Endothelial cell (in vitro differentiated cells): ENCODE results near the gene CAPZA1. TPM values are rescaled to one million over a fixed set of nuclear protein-coding genes. Genes with fewer than 3 reads are reported as not detected.

ENCODE experiments used
- DNase-seq: peaks from one replicate; pipeline ENCODE4 v3.0.0; 2021; ENCODE audit warnings: low spot score
- H3K27ac Mint-ChIP-seq: one replicate; pipeline ENCODE4 v1.8.0; 2021; ENCODE audit warnings: mixed read lengths, inconsistent platforms; ENCODE audit not compliant: unreplicated experiment
- H3K27me3 Mint-ChIP-seq: one replicate; pipeline ENCODE4 v1.8.0; 2021; ENCODE audit warnings: mild to moderate bottlenecking, moderate library complexity, mixed read lengths, inconsistent platforms; ENCODE audit not compliant: unreplicated experiment
- H3K36me3 Mint-ChIP-seq: one replicate; pipeline ENCODE4 v1.8.0; 2021; ENCODE audit warnings: mild to moderate bottlenecking, low read depth, mixed read lengths, inconsistent platforms; ENCODE audit not compliant: unreplicated experiment
- H3K4me1 Mint-ChIP-seq: one replicate; pipeline ENCODE4 v1.8.0; 2021; ENCODE audit warnings: mild to moderate bottlenecking, mixed read lengths, inconsistent platforms; ENCODE audit not compliant: unreplicated experiment
- H3K4me3 Mint-ChIP-seq: one replicate; pipeline ENCODE4 v1.8.0; 2021; ENCODE audit warnings: mild to moderate bottlenecking, mixed read lengths, inconsistent platforms; ENCODE audit not compliant: unreplicated experiment
- H3K9me3 Mint-ChIP-seq: one replicate; pipeline ENCODE4 v1.8.0; 2021; ENCODE audit warnings: mixed read lengths, inconsistent platforms; ENCODE audit not compliant: unreplicated experiment
- total RNA-seq: library from RNA; stranded (reverse); fragmentation: NEBNext Ultra II Directional; extraction: Animal tissue kit (Norgen Biotek cat#: 25700); gene quantifications from one replicate; pipeline ENCODE4 v1.2.1, GENCODE V29; 2021; ENCODE audit not compliant: unreplicated experiment
- TF ChIP-seq, protein P1 (sequence below): fragments of 200-600 bp; sonication (generic); IDR thresholded peaks from one replicate; pipeline ENCODE4 v1.5.0; 2021; ENCODE audit warnings: antibody characterized with exemption; ENCODE audit not compliant: unreplicated experiment

The CAPZA1 gene
- total RNA-seq, 1 donor from 2014 or later = 137 TPM

DNA sequence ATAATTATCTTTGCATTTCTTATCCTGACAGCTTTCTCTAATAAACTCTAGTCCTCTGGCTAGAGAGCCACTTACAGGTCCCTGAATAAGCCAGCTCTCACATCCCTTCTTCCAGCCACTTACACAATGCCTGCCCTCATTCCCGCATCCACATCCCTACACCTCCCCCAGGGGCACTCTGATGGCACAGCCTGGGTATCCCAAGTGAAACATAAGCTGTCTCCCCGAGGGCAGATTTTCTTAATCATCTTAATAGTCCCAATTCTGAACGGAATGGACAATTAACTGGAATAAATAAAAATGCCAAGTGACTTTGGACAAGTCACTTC is 82.4 kb downstream of the CAPZA1 start:
- DNase-seq = no peak
- Mint-ChIP-seq H3K4me3 (peak overlapping the region; percentile 78), H3K27ac (peak overlapping the region; percentile 88), H3K27me3 (peaks cover 28% of the 10 kb centered on the region), H3K9me3 (no peaks in the 10 kb centered on the region), H3K36me3 (peaks cover 41% of the 10 kb centered on the region), H3K4me1 (peaks cover 70% of the 10 kb centered on the region)
- TF ChIP-seq, protein P1, sequence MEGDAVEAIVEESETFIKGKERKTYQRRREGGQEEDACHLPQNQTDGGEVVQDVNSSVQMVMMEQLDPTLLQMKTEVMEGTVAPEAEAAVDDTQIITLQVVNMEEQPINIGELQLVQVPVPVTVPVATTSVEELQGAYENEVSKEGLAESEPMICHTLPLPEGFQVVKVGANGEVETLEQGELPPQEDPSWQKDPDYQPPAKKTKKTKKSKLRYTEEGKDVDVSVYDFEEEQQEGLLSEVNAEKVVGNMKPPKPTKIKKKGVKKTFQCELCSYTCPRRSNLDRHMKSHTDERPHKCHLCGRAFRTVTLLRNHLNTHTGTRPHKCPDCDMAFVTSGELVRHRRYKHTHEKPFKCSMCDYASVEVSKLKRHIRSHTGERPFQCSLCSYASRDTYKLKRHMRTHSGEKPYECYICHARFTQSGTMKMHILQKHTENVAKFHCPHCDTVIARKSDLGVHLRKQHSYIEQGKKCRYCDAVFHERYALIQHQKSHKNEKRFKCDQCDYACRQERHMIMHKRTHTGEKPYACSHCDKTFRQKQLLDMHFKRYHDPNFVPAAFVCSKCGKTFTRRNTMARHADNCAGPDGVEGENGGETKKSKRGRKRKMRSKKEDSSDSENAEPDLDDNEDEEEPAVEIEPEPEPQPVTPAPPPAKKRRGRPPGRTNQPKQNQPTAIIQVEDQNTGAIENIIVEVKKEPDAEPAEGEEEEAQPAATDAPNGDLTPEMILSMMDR = no peak

DNA sequence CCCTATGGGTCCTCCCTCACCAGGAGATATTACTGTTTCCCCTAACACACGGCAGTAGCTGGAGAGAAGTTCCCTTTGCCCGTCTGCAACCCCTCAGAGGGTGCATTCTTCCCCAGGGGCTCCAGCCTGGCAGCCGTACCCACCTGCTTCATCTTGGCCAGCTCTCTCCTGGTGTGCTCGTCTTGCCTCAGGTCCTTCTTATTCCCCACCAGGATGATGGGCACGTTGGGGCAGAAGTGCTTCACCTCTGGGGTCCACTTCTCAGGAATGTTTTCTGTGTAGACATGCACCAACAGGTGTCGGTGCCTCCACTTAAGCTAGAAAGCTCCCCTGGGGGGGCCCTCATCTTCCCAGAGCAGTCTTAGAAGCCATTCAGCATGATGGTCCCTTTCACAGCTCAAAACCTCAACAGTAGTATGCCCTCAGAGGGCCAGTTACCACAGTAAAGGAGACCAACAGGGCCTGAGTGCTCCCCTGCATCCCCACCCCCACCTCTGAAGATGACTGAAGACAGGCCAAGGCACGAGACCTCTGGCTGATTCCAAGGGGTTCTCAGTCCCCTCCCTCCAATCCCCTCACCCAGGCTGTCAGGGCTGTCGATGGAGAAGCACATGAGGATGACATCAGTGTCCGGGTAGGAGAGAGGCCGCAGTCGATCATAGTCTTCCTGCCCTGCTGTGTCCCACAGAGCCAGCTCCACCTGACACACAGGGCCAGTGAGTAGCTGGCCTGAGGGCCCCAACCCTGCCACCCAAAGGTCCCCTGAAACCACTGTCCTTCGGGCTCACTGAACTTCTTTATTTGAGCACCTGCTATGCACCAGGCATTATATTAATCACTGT is 83.0 kb downstream of the CAPZA1 start:
- DNase-seq = no peak
- TF ChIP-seq, protein P1 = no peak
- peaks cover 30% of the 10 kb centered on the region for H3K27me3 Mint-ChIP-seq
- H3K4me3 Mint-ChIP-seq = peak overlapping the region; percentile 78
- H3K9me3 Mint-ChIP-seq = no peaks in the 10 kb centered on the region
- peak overlapping the region; percentile 57 for H3K27ac Mint-ChIP-seq
- H3K36me3 Mint-ChIP-seq = peaks cover 41% of the 10 kb centered on the region
- peaks cover 71% of the 10 kb centered on the region for H3K4me1 Mint-ChIP-seq

DNA sequence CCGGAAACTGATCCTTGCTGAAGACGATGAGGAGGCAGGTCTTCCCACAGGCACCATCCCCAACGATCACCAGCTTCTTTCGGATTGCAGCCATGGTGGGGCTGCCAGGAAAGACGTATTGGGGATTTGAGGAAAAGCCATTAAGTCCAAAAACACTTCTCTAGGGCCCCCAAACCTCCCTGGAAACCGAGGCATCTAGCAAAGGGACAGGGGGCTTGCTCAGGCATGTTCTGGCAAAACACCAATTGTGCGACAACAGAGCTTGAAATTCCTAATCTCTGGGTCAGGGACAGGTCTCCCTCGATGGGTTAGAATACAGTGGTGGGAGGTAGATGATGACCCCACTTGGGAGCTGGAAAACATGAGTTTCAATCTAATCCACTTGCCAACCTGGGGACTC is 84.1 kb downstream of the CAPZA1 start:
- H3K4me1 Mint-ChIP-seq = peaks cover 74% of the 10 kb centered on the region
- H3K9me3 Mint-ChIP-seq = no peaks in the 10 kb centered on the region
- H3K27ac Mint-ChIP-seq = peak overlapping the region; percentile 24
- peaks cover 30% of the 10 kb centered on the region for H3K27me3 Mint-ChIP-seq
- TF ChIP-seq, protein P1 = no peak
- H3K4me3 Mint-ChIP-seq = peak overlapping the region; percentile 51
- DNase-seq = no peak
- peaks cover 45% of the 10 kb centered on the region for H3K36me3 Mint-ChIP-seq

DNA sequence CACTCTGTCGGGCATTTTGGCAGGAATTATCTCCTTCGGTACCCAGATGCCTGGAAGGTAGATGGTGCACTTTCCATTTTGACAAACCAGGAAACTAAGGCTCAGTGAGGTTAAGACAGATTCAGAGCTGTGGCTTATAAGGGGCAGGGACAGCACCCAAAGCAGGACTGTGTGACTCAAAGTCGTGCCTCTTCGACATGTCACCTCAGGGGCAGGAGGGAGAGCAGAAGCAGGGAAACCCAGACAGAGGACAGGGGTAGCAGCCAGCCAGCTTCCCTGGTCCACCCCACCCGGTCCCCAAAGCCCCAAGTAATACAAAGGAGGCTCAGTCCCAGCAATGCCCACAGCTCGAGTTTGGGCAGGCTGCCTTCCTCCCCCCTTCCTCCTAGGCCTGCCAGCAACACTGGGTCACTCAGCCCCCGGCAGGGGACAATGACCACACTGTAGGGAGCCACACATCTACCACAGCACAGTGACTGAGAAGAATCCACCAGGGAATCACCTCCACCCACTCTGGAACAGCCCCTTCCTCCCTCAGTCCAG is 84.8 kb downstream of the CAPZA1 start:
- TF ChIP-seq, protein P1 = no peak
- no peak for DNase-seq
- H3K27me3 Mint-ChIP-seq = peaks cover 29% of the 10 kb centered on the region
- no peaks in the 10 kb centered on the region for H3K9me3 Mint-ChIP-seq
- H3K4me3 Mint-ChIP-seq = peak overlapping the region; percentile 100
- H3K27ac Mint-ChIP-seq = no peak overlapping the region
- H3K36me3 Mint-ChIP-seq = peaks cover 44% of the 10 kb centered on the region
- H3K4me1 Mint-ChIP-seq = peaks cover 66% of the 10 kb centered on the region
